Esophagus squamous epithelium (tissue), 4 donors: ENCODE data around the gene CHAD.

Source experiments
- POLR2A ChIP-seq, 4 donors: fragments of 450-650 bp; IDR thresholded peaks; one replicate each; pipeline ENCODE4 v1.6.1; 2017; ENCODE audit warnings: antibody characterized with exemption in 4 of 4, mild to moderate bottlenecking in 4 of 4, moderate library complexity in 3 of 4
- TF ChIP-seq, protein P1 (sequence below), 6 experiments: fragments of 450-650 bp in 4 of 6; fragments of 200-600 bp in 2 of 6; sonication (generic) in 2 of 6; IDR thresholded peaks; one replicate each; pipeline ENCODE4 v1.5.1; 2016 to 2019; ENCODE audit warnings: antibody characterized with exemption in 6 of 6, mild to moderate bottlenecking in 4 of 6, moderate library complexity in 4 of 6

DNA sequence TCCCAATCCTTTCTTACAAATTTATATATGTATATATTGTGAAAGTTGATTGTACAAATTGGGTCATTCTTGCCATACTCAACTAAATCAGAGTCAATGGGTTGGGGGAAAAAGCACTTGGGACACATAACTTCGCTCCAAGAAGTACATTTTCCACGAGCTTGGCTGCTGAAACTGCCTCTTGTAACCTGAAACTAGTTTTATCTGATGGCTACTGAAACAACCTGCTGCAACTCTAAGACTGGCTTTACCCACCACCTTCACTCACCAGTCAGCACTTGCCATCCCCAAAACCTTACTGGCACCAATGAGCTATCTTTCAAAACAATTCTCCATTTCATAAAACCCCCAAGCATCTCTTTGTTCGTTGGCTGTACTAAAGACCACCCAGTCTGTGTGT is 25.1 kb upstream of the CHAD start:
- TF ChIP-seq, protein P1, sequence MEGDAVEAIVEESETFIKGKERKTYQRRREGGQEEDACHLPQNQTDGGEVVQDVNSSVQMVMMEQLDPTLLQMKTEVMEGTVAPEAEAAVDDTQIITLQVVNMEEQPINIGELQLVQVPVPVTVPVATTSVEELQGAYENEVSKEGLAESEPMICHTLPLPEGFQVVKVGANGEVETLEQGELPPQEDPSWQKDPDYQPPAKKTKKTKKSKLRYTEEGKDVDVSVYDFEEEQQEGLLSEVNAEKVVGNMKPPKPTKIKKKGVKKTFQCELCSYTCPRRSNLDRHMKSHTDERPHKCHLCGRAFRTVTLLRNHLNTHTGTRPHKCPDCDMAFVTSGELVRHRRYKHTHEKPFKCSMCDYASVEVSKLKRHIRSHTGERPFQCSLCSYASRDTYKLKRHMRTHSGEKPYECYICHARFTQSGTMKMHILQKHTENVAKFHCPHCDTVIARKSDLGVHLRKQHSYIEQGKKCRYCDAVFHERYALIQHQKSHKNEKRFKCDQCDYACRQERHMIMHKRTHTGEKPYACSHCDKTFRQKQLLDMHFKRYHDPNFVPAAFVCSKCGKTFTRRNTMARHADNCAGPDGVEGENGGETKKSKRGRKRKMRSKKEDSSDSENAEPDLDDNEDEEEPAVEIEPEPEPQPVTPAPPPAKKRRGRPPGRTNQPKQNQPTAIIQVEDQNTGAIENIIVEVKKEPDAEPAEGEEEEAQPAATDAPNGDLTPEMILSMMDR (IDR thresholded peaks at IDR 0.05), result no peak
- no peak for TF ChIP-seq POLR2A (IDR thresholded peaks at IDR 0.05)
